H9 (cell line): ENCODE results near the gene PPM1M. TPM values are rescaled to one million over a fixed set of nuclear protein-coding genes. Genes with fewer than 3 reads are reported as not detected.
A peak's percentile ranks its signal among the peaks of the same experiment; 100 is the strongest.

Experiments
- DNase-seq: peaks from one replicate; pipeline ENCODE4 v3.0.0-alpha.2; 2017
- H2AFZ ChIP-seq: one replicate; pipeline ENCODE4 v1.6.1; 2013; ENCODE audit warnings: mild to moderate bottlenecking, low read length, control low read depth, moderate library complexity
- H2AK5ac ChIP-seq: 2 replicates; pipeline ENCODE4 v1.6.1; 2013; ENCODE audit warnings: low read length, control low read depth, mixed read lengths; ENCODE audit not compliant: insufficient read length
- H2BK120ac ChIP-seq: one replicate; pipeline ENCODE4 v1.6.1; 2013; ENCODE audit warnings: low read depth, mild to moderate bottlenecking, low read length, control low read depth, inconsistent platforms; ENCODE audit not compliant: poor library complexity, severe bottlenecking
- H2BK12ac ChIP-seq: 2 replicates; pipeline ENCODE4 v1.6.1; 2013; ENCODE audit warnings: low read length, control low read depth, mixed read lengths, low read depth; ENCODE audit not compliant: insufficient read length
- H2BK15ac ChIP-seq: 2 replicates; pipeline ENCODE4 v1.6.1; 2013; ENCODE audit warnings: low read depth, low read length, control low read depth
- H2BK20ac ChIP-seq: one replicate; pipeline ENCODE4 v1.6.1; 2013; ENCODE audit warnings: low read depth, mild to moderate bottlenecking, low read length, control low read depth, inconsistent platforms; ENCODE audit not compliant: poor library complexity, severe bottlenecking
- H2BK5ac ChIP-seq: 2 replicates; pipeline ENCODE4 v1.6.1; 2013; ENCODE audit warnings: low read length, control low read depth, mixed read lengths; ENCODE audit not compliant: insufficient read length
- H3K14ac ChIP-seq: 2 replicates; pipeline ENCODE4 v1.6.1; 2013; ENCODE audit warnings: low read length, control low read depth; ENCODE audit not compliant: insufficient read depth
- H3K18ac ChIP-seq: 2 replicates; pipeline ENCODE4 v1.6.1; 2013; ENCODE audit warnings: low read depth, mild to moderate bottlenecking, mixed read lengths, low read length, control low read depth; ENCODE audit not compliant: insufficient read length
- H3K23ac ChIP-seq: 2 replicates; pipeline ENCODE4 v1.6.1; 2013; ENCODE audit warnings: low read length, control low read depth, mixed read lengths, low read depth; ENCODE audit not compliant: insufficient read length
- H3K23me2 ChIP-seq: 2 replicates; pipeline ENCODE4 v1.6.1; 2013; ENCODE audit warnings: low read depth, mild to moderate bottlenecking, mixed read lengths, low read length, control low read depth; ENCODE audit not compliant: insufficient read length, poor library complexity, severe bottlenecking
- H3K27ac ChIP-seq: 2 replicates; pipeline ENCODE4 v1.5.1; 2013; ENCODE audit warnings: low read length, control low read depth, mixed read lengths, low read depth; ENCODE audit not compliant: insufficient read length
- H3K27me3 ChIP-seq: 2 replicates; pipeline ENCODE4 v1.6.1; 2013; ENCODE audit warnings: low read length, control low read depth, inconsistent platforms; ENCODE audit not compliant: insufficient read depth
- H3K4ac ChIP-seq: 2 replicates; pipeline ENCODE4 v1.6.1; 2013; ENCODE audit warnings: low read depth, mild to moderate bottlenecking, control low read depth, inconsistent platforms, low read length, moderate library complexity
- H3K4me1 ChIP-seq: 2 replicates; pipeline ENCODE4 v1.6.1; 2013; ENCODE audit warnings: low read length, control low read depth, inconsistent platforms; ENCODE audit not compliant: insufficient read depth
- H3K4me2 ChIP-seq: 2 replicates; pipeline ENCODE4 v1.6.1; 2013; ENCODE audit warnings: low read length, control low read depth, mixed read lengths; ENCODE audit not compliant: insufficient read length, insufficient read depth
- H3K56ac ChIP-seq: 2 replicates; pipeline ENCODE4 v1.6.1; 2013; ENCODE audit warnings: low read depth, mild to moderate bottlenecking, mixed read lengths, low read length, control low read depth; ENCODE audit not compliant: insufficient read length
- H3K79me1 ChIP-seq: 2 replicates; pipeline ENCODE4 v1.6.1; 2013; ENCODE audit warnings: low read depth, mild to moderate bottlenecking, moderate library complexity, low read length, control low read depth, inconsistent platforms; ENCODE audit not compliant: insufficient read depth, poor library complexity, severe bottlenecking
- H3K79me2 ChIP-seq: 2 replicates; pipeline ENCODE4 v1.6.1; 2013; ENCODE audit warnings: low read length, control low read depth, inconsistent platforms; ENCODE audit not compliant: insufficient read depth
- H3K9ac ChIP-seq: 2 replicates; pipeline ENCODE4 v1.6.1; 2013; ENCODE audit warnings: low read length, control low read depth, mixed read lengths; ENCODE audit not compliant: insufficient read length; ENCODE audit errors: extremely low read depth
- H3K9me3 ChIP-seq: one replicate; pipeline ENCODE4 v1.6.1; 2013; ENCODE audit warnings: low read depth, low read length, inconsistent platforms; ENCODE audit not compliant: control insufficient read depth
- H3T11ph ChIP-seq: one replicate; pipeline ENCODE4 v1.6.1; 2013; ENCODE audit warnings: mild to moderate bottlenecking, low read length, control low read depth, inconsistent platforms
- H4K20me1 ChIP-seq: one replicate; pipeline ENCODE4 v1.6.1; 2013; ENCODE audit not compliant: control insufficient read depth, insufficient read length, insufficient read depth
- H4K5ac ChIP-seq: 2 replicates; pipeline ENCODE4 v1.6.1; 2013; ENCODE audit warnings: low read depth, mild to moderate bottlenecking, mixed read lengths, low read length, control low read depth; ENCODE audit not compliant: insufficient read length
- H4K8ac ChIP-seq: replicated peaks from 2 replicates; pipeline ENCODE4 v1.6.1; 2013; ENCODE audit warnings: low read length, control low read depth, mixed read lengths, low read depth; ENCODE audit not compliant: insufficient read length
- H4K91ac ChIP-seq: 2 replicates; pipeline ENCODE4 v1.6.1; 2013; ENCODE audit warnings: low read depth, mild to moderate bottlenecking, moderate library complexity, mixed read lengths, low read length, control low read depth; ENCODE audit not compliant: insufficient read length
- H3K27ac Mint-ChIP-seq, 3 experiments: 2 replicates in 2 of 3; 3 replicates in 1 of 3; pipeline ENCODE4 v1.8.0; 2020 to 2021; ENCODE audit warnings: mixed read lengths in 3 of 3, mild to moderate bottlenecking in 1 of 3, moderate library complexity in 1 of 3
- H3K27me3 Mint-ChIP-seq: 2 replicates; pipeline ENCODE4 v1.8.0; 2021; ENCODE audit warnings: low read depth, mild to moderate bottlenecking, moderate library complexity, mixed read lengths
- H3K36me3 Mint-ChIP-seq, 3 experiments: 2 replicates in 2 of 3; 3 replicates in 1 of 3; pipeline ENCODE4 v1.8.0; 2020 to 2021; ENCODE audit warnings: low read depth in 3 of 3, mixed read lengths in 3 of 3; ENCODE audit not compliant: insufficient read depth in 1 of 3
- H3K4me1 Mint-ChIP-seq, 2 experiments: 2 replicates each; pipeline ENCODE4 v1.8.0; 2020; ENCODE audit warnings: mixed read lengths in 2 of 2
- H3K4me3 Mint-ChIP-seq, 2 experiments: 2 replicates in 1 of 2; 3 replicates in 1 of 2; pipeline ENCODE4 v1.8.0; 2020 to 2021; ENCODE audit warnings: mild to moderate bottlenecking in 2 of 2, mixed read lengths in 2 of 2, moderate library complexity in 1 of 2
- H3K9me3 Mint-ChIP-seq, 2 experiments: 2 replicates in 1 of 2; 3 replicates in 1 of 2; pipeline ENCODE4 v1.8.0; 2020; ENCODE audit warnings: mild to moderate bottlenecking in 2 of 2, mixed read lengths in 2 of 2, moderate library complexity in 1 of 2
- CTCF ChIP-seq: fragments of 200-600 bp; sonication (generic); conservative IDR thresholded peaks from 3 replicates; pipeline ENCODE4 v1.8.0; 2021; ENCODE audit warnings: antibody characterized with exemption, mild to moderate bottlenecking
- WGBS: extraction: QIAGEN DNeasy Blood & Tissue Kit; methylation state at CpG from one replicate; pipeline ENCODE4 v1.1.7; 2013; ENCODE audit warnings: missing lambda C conversion rate, low lambda C conversion rate, mixed read lengths; ENCODE audit not compliant: insufficient read length; ENCODE audit errors: extremely low coverage; 5-methylcytosine and 5-hydroxymethylcytosine counted together
- total RNA-seq: library from RNA; stranded (reverse); gene quantifications from 2 replicates; pipeline ENCODE4 v1.2.1, GENCODE V29; 2021

The PPM1M gene
- total RNA-seq, 1 experiment from 2014 or later, result 7.4 TPM

- H3K4me1 Mint-ChIP-seq, result peaks cover 39 to 47% of the 10 kb centered on the region in 2 experiments
- no peaks in the 10 kb centered on the region for H4K20me1 ChIP-seq
- TF ChIP-seq CTCF, result peak; percentile 56
- peak within 1 kb of the TSS; percentile 91 to 95 for H3K4me3 Mint-ChIP-seq
- H2AK5ac ChIP-seq, result no peak within 1 kb of the TSS
- no peak within 1 kb of the TSS for H3T11ph ChIP-seq
- H4K91ac ChIP-seq, result no peak within 1 kb of the TSS
- no peak within 1 kb of the TSS for H4K8ac ChIP-seq
- peak within 1 kb of the TSS; percentile 64 to 96 (median 93); a peak in 6 of 7 replicates for H3K27ac Mint-ChIP-seq
- no peak within 1 kb of the TSS for H2BK120ac ChIP-seq
- H3K36me3 Mint-ChIP-seq, result peaks cover 0 to 16% (median 14%) of the 10 kb centered on the region in 3 experiments; a peak in 5 of 7 replicates
- H3K27me3 ChIP-seq, result no peaks in the 10 kb centered on the region; the same call in 1 of the 2 replicates
- no peaks in the 10 kb centered on the region for H3K79me1 ChIP-seq
- peak; percentile 83 for DNase-seq
- peak within 1 kb of the TSS; percentile 84 for H3K18ac ChIP-seq
- WGBS, result no CpG with 5 or more reads among the region's 92 CpGs
- peak within 1 kb of the TSS; percentile 0 for H3K56ac ChIP-seq
- H4K5ac ChIP-seq, result no peak within 1 kb of the TSS
- peaks cover 15% of the 10 kb centered on the region for H3K27me3 Mint-ChIP-seq
- H3K4me1 ChIP-seq, result peaks cover 15% of the 10 kb centered on the region
- H3K9ac ChIP-seq, result peak within 1 kb of the TSS; percentile 76
- no peak within 1 kb of the TSS for H3K4ac ChIP-seq
- H2BK5ac ChIP-seq, result no peak within 1 kb of the TSS
- H2AFZ ChIP-seq, result no peak within 1 kb of the TSS
- peak within 1 kb of the TSS; percentile 99 for H3K4me2 ChIP-seq
- no peak within 1 kb of the TSS for H2BK15ac ChIP-seq
- no peak within 1 kb of the TSS for H3K27ac ChIP-seq
- H3K14ac ChIP-seq, result peak within 1 kb of the TSS; percentile 86
- no peak within 1 kb of the TSS for H2BK20ac ChIP-seq
- H2BK12ac ChIP-seq, result no peak within 1 kb of the TSS
- H3K9me3 ChIP-seq, result no peaks in the 10 kb centered on the region
- H3K79me2 ChIP-seq, result peaks cover 5% of the 10 kb centered on the region; the same call in 1 of the 2 replicates
- H3K9me3 Mint-ChIP-seq, result peaks cover 0 to 5% of the 10 kb centered on the region in 2 experiments; a peak in 2 of 5 replicates
- H3K23me2 ChIP-seq, result peaks cover 8% of the 10 kb centered on the region
- no peak within 1 kb of the TSS for H3K23ac ChIP-seq
Observed at GRCh38 chr3:52238761-52239701, 6.5 kb upstream of the PPM1M start, which contains the start of gene TWF2. TSS of gene TWF2 (minus strand) at chr3:52239158. CDS start at chr3:52239016, 142 bp downstream.
